Muscle layer of colon (tissue), 2 donors: ENCODE results near the gene FDXR.
"Not testable (repeated sequence)": the region's sequence is repeated elsewhere in the genome, so short reads cannot be mapped to it uniquely, and the experiment has no call there.

Experiments used
- H3K27ac ChIP-seq: one replicate; pipeline ENCODE4 v1.7.0; 2013; ENCODE audit warnings: low read depth, mild to moderate bottlenecking, low read length, moderate library complexity
- H3K27me3 ChIP-seq, 2 donors: one replicate each; pipeline ENCODE4 v1.7.0; 2013; ENCODE audit warnings: low read length in 2 of 2, mild to moderate bottlenecking in 2 of 2; ENCODE audit not compliant: insufficient read depth in 2 of 2, control insufficient read depth in 1 of 2
- H3K36me3 ChIP-seq: one replicate; pipeline ENCODE4 v1.7.0; 2013; ENCODE audit warnings: mild to moderate bottlenecking, low read length; ENCODE audit not compliant: insufficient read depth
- H3K4me1 ChIP-seq: one replicate; pipeline ENCODE4 v1.7.0; 2013; ENCODE audit warnings: mild to moderate bottlenecking, low read length; ENCODE audit not compliant: insufficient read depth
- H3K4me3 ChIP-seq, 2 donors: one replicate each; pipeline ENCODE4 v1.7.0; 2013; ENCODE audit warnings: low read length in 2 of 2, low read depth in 1 of 2, mild to moderate bottlenecking in 1 of 2, moderate library complexity in 1 of 2
- H3K9ac ChIP-seq: one replicate; pipeline ENCODE4 v1.7.0; 2013; ENCODE audit warnings: low read length
- H3K9me3 ChIP-seq: one replicate; pipeline ENCODE4 v1.7.0; 2013; ENCODE audit warnings: mild to moderate bottlenecking, low read length
- donor health status: abdominal sarcoma.
- donor health status: Adenocarcinoma of cecum.

FDXR gene

GRCh38 chr17:74911423-74911822, 38.6 kb upstream of the FDXR start:
- H3K9ac ChIP-seq, H3K36me3 ChIP-seq, H3K9me3 ChIP-seq, H3K4me3 ChIP-seq, H3K4me1 ChIP-seq, H3K27ac ChIP-seq: not testable (repeated sequence)
- H3K27me3 ChIP-seq: peaks cover 6 to 13% of the 10 kb centered on the region in 2 donors

GRCh38 chr17:74909097-74909496, 36.3 kb upstream of the FDXR start:
- not testable (repeated sequence) for H3K9ac ChIP-seq, H3K9me3 ChIP-seq, H3K27ac ChIP-seq, H3K4me3 ChIP-seq, H3K36me3 ChIP-seq, H3K4me1 ChIP-seq, H3K27me3 ChIP-seq

GRCh38 chr17:74907012-74907411, 34.2 kb upstream of the FDXR start:
- Histone ChIP-seq H3K27ac (no peak overlapping the region), H3K27me3 (peaks cover 0 to 17% of the 10 kb centered on the region in 2 donors), H3K9me3 (no peaks in the 10 kb centered on the region), H3K4me1 (no peaks in the 10 kb centered on the region), H3K4me3 (no peak overlapping the region), H3K36me3 (no peaks in the 10 kb centered on the region), H3K9ac (no peak overlapping the region)

GRCh38 chr17:74906214-74906793, 33.5 kb upstream of the FDXR start:
- not testable (repeated sequence) for H3K9me3 ChIP-seq, H3K4me3 ChIP-seq, H3K27ac ChIP-seq, H3K36me3 ChIP-seq, H3K9ac ChIP-seq, H3K4me1 ChIP-seq
- H3K27me3 ChIP-seq: peaks cover 0 to 20% of the 10 kb centered on the region in 2 donors

GRCh38 chr17:74904687-74905409, 32.1 kb upstream of the FDXR start:
- no peak overlapping the region for H3K9ac ChIP-seq

GRCh38 chr17:74903671-74904070, 30.9 kb upstream of the FDXR start:
- Histone ChIP-seq H3K27ac (no peak overlapping the region), H3K4me3 (no peak overlapping the region), H3K4me1 (no peaks in the 10 kb centered on the region), H3K9me3 (no peaks in the 10 kb centered on the region), H3K27me3 (peaks cover 0 to 25% of the 10 kb centered on the region in 2 donors), H3K9ac (no peak overlapping the region), H3K36me3 (no peaks in the 10 kb centered on the region)

More at GRCh38 chr17:74904687-74905409, 32.1 kb upstream of the FDXR start:
- no peaks in the 10 kb centered on the region for H3K9me3 ChIP-seq
- H3K4me1 ChIP-seq: no peaks in the 10 kb centered on the region
- H3K4me3 ChIP-seq: no peak overlapping the region
- no peaks in the 10 kb centered on the region for H3K36me3 ChIP-seq
- H3K27ac ChIP-seq: no peak overlapping the region
- peaks cover 0 to 25% of the 10 kb centered on the region in 2 donors for H3K27me3 ChIP-seq

GRCh38 chr17:74903034-74903433, 30.2 kb upstream of the FDXR start:
- no peaks in the 10 kb centered on the region for H3K36me3 ChIP-seq
- no peaks in the 10 kb centered on the region for H3K9me3 ChIP-seq
- no peak overlapping the region for H3K9ac ChIP-seq
- H3K4me1 ChIP-seq: no peaks in the 10 kb centered on the region
- H3K4me3 ChIP-seq: no peak overlapping the region
- H3K27me3 ChIP-seq: peaks cover 0 to 25% of the 10 kb centered on the region in 2 donors
- H3K27ac ChIP-seq: no peak overlapping the region

- no peak overlapping the region for H3K4me3 ChIP-seq
- no peaks in the 10 kb centered on the region for H3K9me3 ChIP-seq
- H3K27ac ChIP-seq: no peak overlapping the region
- H3K4me1 ChIP-seq: no peaks in the 10 kb centered on the region
- H3K27me3 ChIP-seq: peaks cover 0 to 25% of the 10 kb centered on the region in 2 donors
- no peak overlapping the region for H3K9ac ChIP-seq
- no peaks in the 10 kb centered on the region for H3K36me3 ChIP-seq
Measured at GRCh38 chr17:74901353-74902135, 28.8 kb upstream of the FDXR start.

- no peaks in the 10 kb centered on the region for H3K4me1 ChIP-seq
- H3K36me3 ChIP-seq: no peaks in the 10 kb centered on the region
- H3K4me3 ChIP-seq: no peak overlapping the region
- H3K27ac ChIP-seq: no peak overlapping the region
- H3K9me3 ChIP-seq: no peaks in the 10 kb centered on the region
- H3K27me3 ChIP-seq: peaks cover 0 to 30% of the 10 kb centered on the region in 2 donors
- no peak overlapping the region for H3K9ac ChIP-seq
Measured at GRCh38 chr17:74900208-74900607, 27.4 kb upstream of the FDXR start.

- Histone ChIP-seq H3K4me1 (no peaks in the 10 kb centered on the region), H3K27ac (no peak overlapping the region), H3K9me3 (no peaks in the 10 kb centered on the region), H3K27me3 (peaks cover 8 to 36% of the 10 kb centered on the region in 2 donors), H3K4me3 (no peak overlapping the region), H3K36me3 (no peaks in the 10 kb centered on the region), H3K9ac (no peak overlapping the region)
Measured at GRCh38 chr17:74898376-74898946, 25.7 kb upstream of the FDXR start.

- Histone ChIP-seq H3K9ac (no peak overlapping the region), H3K36me3 (no peaks in the 10 kb centered on the region), H3K4me1 (no peaks in the 10 kb centered on the region), H3K9me3 (no peaks in the 10 kb centered on the region), H3K4me3 (no peak overlapping the region), H3K27ac (no peak overlapping the region), H3K27me3 (peaks cover 12 to 41% of the 10 kb centered on the region in 2 donors)
Measured at GRCh38 chr17:74893936-74894671, 21.3 kb upstream of the FDXR start.
